ENCODE measurements around the gene HAPLN3.

HAPLN3 gene

DNA sequence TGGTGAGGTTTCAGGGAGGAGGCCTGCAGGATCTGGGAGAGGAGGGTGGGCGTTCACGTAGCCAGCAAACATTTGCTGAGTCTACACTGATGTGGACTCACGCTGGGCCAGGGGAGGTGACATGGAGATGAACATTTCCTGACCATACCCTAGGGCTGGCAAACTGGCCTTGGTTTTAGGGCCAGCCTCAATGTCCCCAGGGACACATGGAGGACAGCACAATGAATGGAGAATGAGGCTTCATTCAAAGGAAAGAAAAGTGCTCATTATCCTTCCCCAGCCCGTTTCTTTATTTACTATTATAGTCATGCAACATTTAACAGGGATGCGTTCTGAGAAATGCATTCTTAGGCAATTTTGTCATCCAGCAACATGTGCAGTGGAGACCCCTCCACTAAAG, 65.3 kb downstream of the HAPLN3 start:
- no peak for DNase-seq (ENCODE audit: low read depth)

GRCh38 chr15:88828791-88829190, 66.6 kb downstream of the HAPLN3 start:
- DNase-seq (ENCODE audit: low read depth), result no peak

Measured in iris pigment epithelial cell (primary cell).